HG03558 (cell line): ENCODE data around the gene MAP3K10.
"Not testable (repeated sequence)": the region's sequence is repeated elsewhere in the genome, so short reads cannot be mapped to it uniquely, and the experiment has no call there.

ENCODE experiments used
- ATAC-seq: cut with Tn5 transposase; IDR thresholded peaks from one replicate; pipeline ENCODE4 v1.9.1; 2021; ENCODE audit warnings: moderate number of reproducible peaks; ENCODE audit not compliant: unreplicated experiment; ENCODE audit errors: extremely low read depth

The MAP3K10 gene

GRCh38 chr19:40214936-40215335 is 23.7 kb downstream of the MAP3K10 start:
- ATAC-seq = no peak

GRCh38 chr19:40216013-40216776 is 25.0 kb downstream of the MAP3K10 start:
- no peak for ATAC-seq

GRCh38 chr19:40216777-40217026 is 25.5 kb downstream of the MAP3K10 start:
- no peak for ATAC-seq

- no peak for ATAC-seq
These were observed 26.0 kb downstream of the MAP3K10 start for GRCh38 chr19:40217027-40217810.

GRCh38 chr19:40217934-40218890 is 27.0 kb downstream of the MAP3K10 start, which contains the start of gene TTC9B:
Gene TTC9B (minus strand): TSS chr19:40218384. CDS start chr19:40218381, 3 bp downstream.
- ATAC-seq = no peak

- not testable (repeated sequence) for ATAC-seq
These were observed 27.8 kb downstream of the MAP3K10 start for GRCh38 chr19:40219029-40219428.

- ATAC-seq = no peak
These were observed 28.6 kb downstream of the MAP3K10 start for GRCh38 chr19:40219721-40220276.

GRCh38 chr19:40220674-40221073 is 29.4 kb downstream of the MAP3K10 start:
- no peak for ATAC-seq

GRCh38 chr19:40221858-40222619 is 30.8 kb downstream of the MAP3K10 start:
- no peak for ATAC-seq

GRCh38 chr19:40223135-40223822 is 32.1 kb downstream of the MAP3K10 start:
- no peak for ATAC-seq

- no peak for ATAC-seq
These were observed 33.3 kb downstream of the MAP3K10 start for GRCh38 chr19:40224342-40225150.

GRCh38 chr19:40225440-40226305 is 34.4 kb downstream of the MAP3K10 start:
- ATAC-seq = no peak

- no peak for ATAC-seq
These were observed 37.1 kb downstream of the MAP3K10 start for GRCh38 chr19:40228346-40228745.

- ATAC-seq = no peak
These were observed 37.6 kb downstream of the MAP3K10 start for GRCh38 chr19:40228863-40229262.

GRCh38 chr19:40229484-40229883 is 38.3 kb downstream of the MAP3K10 start:
- no peak for ATAC-seq

- no peak for ATAC-seq
These were observed 38.7 kb downstream of the MAP3K10 start for GRCh38 chr19:40229926-40230417.

- ATAC-seq = no peak
These were observed 39.8 kb downstream of the MAP3K10 start for GRCh38 chr19:40231057-40231456.
